Esophagus muscularis mucosa (tissue), 4 donors: ENCODE results near the gene UBA52.

Experiments
- CTCF ChIP-seq, 3 experiments: fragments of 200-600 bp in 2 of 3; fragments of 450-650 bp in 1 of 3; sonication (generic) in 2 of 3; IDR thresholded peaks; one replicate each; pipeline ENCODE4 v1.5.1; 2017 to 2019; ENCODE audit warnings: antibody characterized with exemption in 3 of 3, mild to moderate bottlenecking in 2 of 3, moderate library complexity in 1 of 3
- EP300 ChIP-seq: sonication (generic); formaldehyde crosslinking; IDR thresholded peaks from one replicate; pipeline ENCODE4 v1.6.1; 2017; ENCODE audit warnings: antibody characterized with exemption
- POLR2A ChIP-seq: fragments of 450-650 bp; IDR thresholded peaks from one replicate; pipeline ENCODE4 v1.6.1; 2017; ENCODE audit warnings: antibody characterized with exemption, moderate library complexity, mild to moderate bottlenecking, low read depth
- POLR2AphosphoS5 ChIP-seq, 2 donors: sonication (generic); formaldehyde crosslinking; IDR thresholded peaks; one replicate each; pipeline ENCODE4 v1.6.1; 2017; ENCODE audit warnings: antibody characterized with exemption in 2 of 2

- TF ChIP-seq CTCF (IDR thresholded peaks at IDR 0.05) (no peak), EP300 (no peak), POLR2A (no peak), POLR2AphosphoS5 (IDR thresholded peaks at IDR 0.05) (no peak)
These were observed 30.2 kb upstream of the UBA52 start for GRCh38 chr19:18541258-18541991.
